CD14-positive monocyte (primary cell): ENCODE results near the gene FGF14. TPM values are rescaled to one million over a fixed set of nuclear protein-coding genes. Genes with fewer than 3 reads are reported as not detected.

Experiments
- DNase-seq, 3 donors: peaks; one replicate each; pipeline ENCODE4 v3.0.0-alpha.2; 2011 to 2022
- H2AFZ ChIP-seq: 2 replicates; pipeline ENCODE4 v1.6.0; 2012; ENCODE audit warnings: mild to moderate bottlenecking, low read depth, low read length, inconsistent platforms; ENCODE audit not compliant: insufficient read depth, poor library complexity, severe bottlenecking
- H3K27ac ChIP-seq, 2 donors: 1 replicate in 1 of 2; 2 replicates in 1 of 2; pipeline ENCODE4 v1.5.1; 2012 to 2013; ENCODE audit warnings: low read length in 2 of 2, control low read depth in 1 of 2, inconsistent platforms in 1 of 2, low read depth in 1 of 2, mild to moderate bottlenecking in 1 of 2
- H3K27me3 ChIP-seq, 2 donors: one replicate each; pipeline versions ENCODE4 v1.6.0 to v1.6.1; 2011 to 2013; ENCODE audit warnings: low read length in 2 of 2; ENCODE audit not compliant: control insufficient read depth in 2 of 2, insufficient read depth in 2 of 2
- H3K36me3 ChIP-seq, 2 donors: replicated peaks in 1 of 2; 1 replicate in 1 of 2; 2 replicates in 1 of 2; pipeline versions ENCODE4 v1.5.1 to v1.6.1; 2012 to 2013; ENCODE audit warnings: low read length in 2 of 2, control low read depth in 1 of 2, inconsistent platforms in 1 of 2, mild to moderate bottlenecking in 1 of 2; ENCODE audit not compliant: insufficient read depth in 2 of 2, control insufficient read depth in 1 of 2
- H3K4me1 ChIP-seq, 2 donors: 1 replicate in 1 of 2; 2 replicates in 1 of 2; pipeline versions ENCODE4 v1.5.1 to v1.6.1; 2012 to 2013; ENCODE audit warnings: low read length in 2 of 2, control low read depth in 1 of 2, inconsistent platforms in 1 of 2, mild to moderate bottlenecking in 1 of 2, moderate library complexity in 1 of 2; ENCODE audit not compliant: insufficient read depth in 2 of 2, control insufficient read depth in 1 of 2
- H3K4me2 ChIP-seq: replicated peaks from 2 replicates; pipeline ENCODE3; 2012; ENCODE audit warnings: low read length, moderate library complexity, mild to moderate bottlenecking; ENCODE audit not compliant: poor library complexity, severe bottlenecking; ENCODE audit errors: extremely low read depth
- H3K4me3 ChIP-seq, 3 experiments: fragments of 200-600 bp in 1 of 3; sonication (generic) in 1 of 3; replicated peaks in 1 of 3; 1 replicate in 2 of 3; 2 replicates in 1 of 3; pipeline ENCODE4 v1.5.1; 2011 to 2013; ENCODE audit warnings: low read length in 3 of 3, mild to moderate bottlenecking in 3 of 3, control low read depth in 2 of 3, low read depth in 2 of 3, inconsistent platforms in 1 of 3, moderate library complexity in 1 of 3
- H3K79me2 ChIP-seq: 2 replicates; pipeline ENCODE4 v1.6.0; 2012; ENCODE audit warnings: mild to moderate bottlenecking, control low read depth, inconsistent platforms, low read length, moderate library complexity; ENCODE audit not compliant: insufficient read depth
- H3K9ac ChIP-seq: 2 replicates; pipeline ENCODE4 v1.6.0; 2017; ENCODE audit warnings: low read length, mild to moderate bottlenecking; ENCODE audit not compliant: insufficient read depth, poor library complexity, severe bottlenecking
- H3K9me3 ChIP-seq, 2 donors: replicated peaks in 1 of 2; 1 replicate in 1 of 2; 2 replicates in 1 of 2; pipeline versions ENCODE4 v1.5.1 to v1.6.1; 2012 to 2013; ENCODE audit warnings: low read length in 2 of 2, control low read depth in 1 of 2; ENCODE audit not compliant: control insufficient read depth in 1 of 2, insufficient read depth in 1 of 2
- H4K20me1 ChIP-seq: 2 replicates; pipeline ENCODE4 v1.6.0; 2012; ENCODE audit warnings: mild to moderate bottlenecking, low read length, control low read depth, moderate library complexity; ENCODE audit not compliant: insufficient read depth
- H3K27ac Mint-ChIP-seq, 7 donors: one replicate each; pipeline ENCODE4 v1.8.0; 2020; ENCODE audit warnings: mild to moderate bottlenecking in 7 of 7, mixed read lengths in 7 of 7, moderate library complexity in 6 of 7, inconsistent platforms in 2 of 7
- H3K27me3 Mint-ChIP-seq, 3 donors: one replicate each; pipeline ENCODE4 v1.8.0; 2021 to 2022; ENCODE audit warnings: low read depth in 3 of 3, mild to moderate bottlenecking in 3 of 3, mixed read lengths in 3 of 3, moderate library complexity in 3 of 3, inconsistent platforms in 1 of 3
- H3K36me3 Mint-ChIP-seq, 2 donors: one replicate each; pipeline ENCODE4 v1.8.0; 2020; ENCODE audit warnings: mixed read lengths in 2 of 2, inconsistent platforms in 1 of 2, mild to moderate bottlenecking in 1 of 2
- H3K4me1 Mint-ChIP-seq: one replicate; pipeline ENCODE4 v1.8.0; 2020; ENCODE audit warnings: mild to moderate bottlenecking, mixed read lengths
- H3K4me3 Mint-ChIP-seq, 2 donors: one replicate each; pipeline ENCODE4 v1.8.0; 2020; ENCODE audit warnings: mild to moderate bottlenecking in 2 of 2, mixed read lengths in 2 of 2, moderate library complexity in 1 of 2
- H3K9me3 Mint-ChIP-seq, 7 donors: one replicate each; pipeline ENCODE4 v1.8.0; 2020 to 2022; ENCODE audit warnings: mixed read lengths in 7 of 7, mild to moderate bottlenecking in 6 of 7, moderate library complexity in 6 of 7, inconsistent platforms in 2 of 7
- CTCF ChIP-seq: fragments of 200-600 bp; IDR thresholded peaks from one replicate; pipeline ENCODE4 v1.8.0; 2022; ENCODE audit warnings: antibody characterized with exemption, mild to moderate bottlenecking
- WGBS: methylation state at CpG from one replicate; pipeline ENCODE4 v1.1.5; 2013; ENCODE audit warnings: missing lambda C conversion rate; ENCODE audit not compliant: insufficient coverage; 5-methylcytosine and 5-hydroxymethylcytosine counted together
- intact Hi-C, 2 donors: fragments of 100-400 bp; cut with micrococcal nuclease; formaldehyde crosslinking; loops; one replicate each; pipeline versions ENCODE4 v1.15.0 to v1.15.1; 2023
- polyA plus RNA-seq, 3 donors: library from polyadenylated mRNA; depleted of rRNA in 1 of 3; unstranded in 2 of 3; stranded (reverse) in 1 of 3; fragments of 300-500 nt in 2 of 3; fragments of >200 nt in 1 of 3; fragmentation: Illumina TruSeq in 2 of 3; gene quantifications; 1 replicate in 2 of 3; 2 replicates in 1 of 3; pipeline ENCODE4 v1.2.3, GENCODE V29; 2012 to 2021

FGF14 gene
- polyA plus RNA-seq, 3 donors, result not detected

- no peak overlapping the region for H2AFZ ChIP-seq
- intact Hi-C loops, result no loop called here
- H4K20me1 ChIP-seq, result no peaks in the 10 kb centered on the region
- no peaks in the 10 kb centered on the region for H3K79me2 ChIP-seq
- H3K4me2 ChIP-seq, result no peak overlapping the region
- Mint-ChIP-seq H3K36me3 (no peaks in the 10 kb centered on the region), H3K27me3 (peaks cover 0 to 1% (median 0%) of the 10 kb centered on the region in 3 donors), H3K4me1 (no peaks in the 10 kb centered on the region), H3K27ac (no peak overlapping the region), H3K4me3 (no peak overlapping the region), H3K9me3 (no peaks in the 10 kb centered on the region)
- no peaks in the 10 kb centered on the region for H3K4me1 ChIP-seq
- TF ChIP-seq CTCF, result no peak
- no peak overlapping the region for H3K4me3 ChIP-seq
- H3K36me3 ChIP-seq, result no peaks in the 10 kb centered on the region
- no peak overlapping the region for H3K27ac ChIP-seq
- no peak for DNase-seq
- H3K9me3 ChIP-seq, result no peaks in the 10 kb centered on the region
- no CpG with 5 or more reads among the region's 10 CpGs for WGBS
- H3K27me3 ChIP-seq, result no peaks in the 10 kb centered on the region
- no peak overlapping the region for H3K9ac ChIP-seq
Observed at GRCh38 chr13:101717353-101717752, 684.5 kb downstream of the FGF14 start.

DNA sequence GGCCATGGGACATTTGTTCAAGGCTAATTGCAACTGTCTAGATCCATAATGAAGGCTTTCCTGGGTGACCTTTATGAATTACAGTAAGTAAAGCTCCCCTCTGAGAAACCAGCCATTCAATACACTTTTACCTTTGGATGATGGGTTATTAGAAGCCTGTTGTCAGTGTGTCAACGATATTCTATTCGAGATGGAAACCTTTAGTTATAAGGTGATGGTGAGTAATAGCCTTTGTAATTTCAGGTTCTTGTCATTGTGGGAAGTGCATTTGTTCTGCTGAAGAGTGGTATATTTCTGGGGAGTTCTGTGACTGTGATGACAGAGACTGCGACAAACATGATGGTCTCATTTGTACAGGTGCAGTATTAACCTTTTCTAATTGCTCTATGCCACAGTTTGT is 687.7 kb downstream of the FGF14 start:
- no peak for DNase-seq
- H3K4me1 Mint-ChIP-seq, result no peaks in the 10 kb centered on the region
- no peak overlapping the region for H3K4me3 Mint-ChIP-seq

More for the DNA sequence above, 687.7 kb downstream of the FGF14 start:
- H3K27ac Mint-ChIP-seq, result no peak overlapping the region
- H3K36me3 Mint-ChIP-seq, result no peaks in the 10 kb centered on the region
- Histone ChIP-seq H4K20me1 (no peaks in the 10 kb centered on the region), H2AFZ (no peak overlapping the region), H3K4me3 (no peak overlapping the region), H3K36me3 (no peaks in the 10 kb centered on the region), H3K79me2 (no peaks in the 10 kb centered on the region), H3K4me1 (no peaks in the 10 kb centered on the region), H3K9me3 (no peaks in the 10 kb centered on the region), H3K27me3 (no peaks in the 10 kb centered on the region), H3K27ac (no peak overlapping the region), H3K9ac (no peak overlapping the region), H3K4me2 (no peak overlapping the region)
- TF ChIP-seq CTCF, result no peak
- H3K9me3 Mint-ChIP-seq, result peaks cover 0 to 1% (median 0%) of the 10 kb centered on the region in 7 donors
- peaks cover 0 to 1% (median 1%) of the 10 kb centered on the region in 3 donors for H3K27me3 Mint-ChIP-seq
- 90% methylated on average over 2 of the region's 3 CpGs for WGBS
- intact Hi-C loops, result no loop called here
